ENCODE data around the gene ISYNA1. TPM values are rescaled to one million over a fixed set of nuclear protein-coding genes. Genes with fewer than 3 reads are reported as not detected.
A peak's percentile ranks its signal among the peaks of the same experiment; 100 is the strongest.

ISYNA1 gene
- total and polyA plus RNA-seq, 2 donors (not counting 3 experiments of a cell fraction or from before 2014, with no cell fraction given), result 69.0 to 70.2 TPM

- Histone ChIP-seq H3K4me1 (ENCODE audit: control insufficient read depth, extremely low read depth, insufficient read depth, low read length) (peaks cover 13% of the 10 kb centered on the region), H3K4me2 (ENCODE audit: insufficient read depth, low read length) (no peak overlapping the region)
Measured at GRCh38 chr19:18429717-18430416, 8.1 kb downstream of the ISYNA1 start.

More at GRCh38 chr19:18429717-18430416, 8.1 kb downstream of the ISYNA1 start:
- CTCF ChIA-PET, result no interaction called here
- POLR2A ChIA-PET, result no interaction called here
- peak overlapping the region; percentile 51 for H3K27ac ChIP-seq (ENCODE audit: insufficient read depth, low read depth, low read length)
- no peak overlapping the region for H3K9ac ChIP-seq (replicated peaks; ENCODE audit: extremely low read depth, insufficient read depth, low read length)
- H3K4me3 ChIP-seq (replicated peaks in 1 of 3; ENCODE audit: insufficient read depth in 1 of 3, low read depth in 1 of 3, low read length in 3 of 3), result no peak overlapping the region
- H3K79me2 ChIP-seq (ENCODE audit: control insufficient read depth, insufficient read depth, low read length), result peaks cover 22% of the 10 kb centered on the region
- TF ChIP-seq EZH2 (IDR thresholded peaks at IDR 0.05; ENCODE audit: borderline replicate concordance, low read depth, low read length, severe bottlenecking) (no peak), POLR2A (IDR thresholded peaks at IDR 0.05; ENCODE audit: low read depth, low read length) (no peak), MYC (IDR thresholded peaks at IDR 0.05; ENCODE audit: low read depth, low read length) (no peak), CTCF (IDR thresholded peaks at IDR 0.05; ENCODE audit: extremely low read depth in 1 of 2, insufficient read depth in 1 of 2, low read depth in 1 of 2, low read length in 2 of 2) (no peak), POLR2AphosphoS5 (IDR thresholded peaks at IDR 0.05; ENCODE audit: insufficient read depth, low read depth, low read length) (no peak), FOS (IDR thresholded peaks at IDR 0.05; ENCODE audit: borderline replicate concordance, insufficient read depth, low read length) (no peak), JUN (IDR thresholded peaks at IDR 0.05; ENCODE audit: borderline replicate concordance, insufficient read depth, insufficient read length, low read depth) (no peak), MAX (IDR thresholded peaks at IDR 0.05; ENCODE audit: insufficient read depth, insufficient read length) (no peak), GATA2 (IDR thresholded peaks at IDR 0.05; ENCODE audit: insufficient read depth, insufficient read length, low read depth, low read length) (no peak)
- no peaks in the 10 kb centered on the region for H3K9me3 ChIP-seq (replicated peaks; ENCODE audit: control insufficient read depth, insufficient read depth, low read length)
- no peak overlapping the region for H2AFZ ChIP-seq (ENCODE audit: low read depth, low read length)
- H4K20me1 ChIP-seq (replicated peaks; ENCODE audit: control insufficient read depth, extremely low read depth, insufficient read depth, low read length), result no peaks in the 10 kb centered on the region
- intact Hi-C loops (cut with micrococcal nuclease) (no loop called here), dilution Hi-C loops (cut with MboI; ENCODE audit: extremely low pct_ligation_motif_present, low sequenced_read_pairs) (no loop called here)
- H3K9me1 ChIP-seq (replicated peaks; ENCODE audit: control insufficient read depth, extremely low read depth, insufficient read depth, low read length), result no peaks in the 10 kb centered on the region
- H3K27me3 ChIP-seq (ENCODE audit: control insufficient read depth in 2 of 2, insufficient read depth in 2 of 2, low read length in 2 of 2), result no peaks in the 10 kb centered on the region
- FAIRE-seq (no peak), DNase-seq (ENCODE audit: low read depth, low spot score) (no peak)
- peaks cover 0 to 2% of the 10 kb centered on the region in 2 experiments for H3K36me3 ChIP-seq (ENCODE audit: control insufficient read depth in 2 of 2, extremely low read depth in 1 of 2, insufficient read depth in 2 of 2, low read length in 2 of 2)
- no TSS peak for BruUV-seq (replicated peaks)
